Activated T-cell treated with anti-CD3 and anti-CD28 coated beads for 1 hour (primary cell): Measurements from ENCODE around the gene WDFY4.

Experiments
- DNase-seq: peaks from one replicate; pipeline ENCODE4 v3.0.0-alpha.2; 2020; ENCODE audit warnings: low read depth

WDFY4 gene

DNA sequence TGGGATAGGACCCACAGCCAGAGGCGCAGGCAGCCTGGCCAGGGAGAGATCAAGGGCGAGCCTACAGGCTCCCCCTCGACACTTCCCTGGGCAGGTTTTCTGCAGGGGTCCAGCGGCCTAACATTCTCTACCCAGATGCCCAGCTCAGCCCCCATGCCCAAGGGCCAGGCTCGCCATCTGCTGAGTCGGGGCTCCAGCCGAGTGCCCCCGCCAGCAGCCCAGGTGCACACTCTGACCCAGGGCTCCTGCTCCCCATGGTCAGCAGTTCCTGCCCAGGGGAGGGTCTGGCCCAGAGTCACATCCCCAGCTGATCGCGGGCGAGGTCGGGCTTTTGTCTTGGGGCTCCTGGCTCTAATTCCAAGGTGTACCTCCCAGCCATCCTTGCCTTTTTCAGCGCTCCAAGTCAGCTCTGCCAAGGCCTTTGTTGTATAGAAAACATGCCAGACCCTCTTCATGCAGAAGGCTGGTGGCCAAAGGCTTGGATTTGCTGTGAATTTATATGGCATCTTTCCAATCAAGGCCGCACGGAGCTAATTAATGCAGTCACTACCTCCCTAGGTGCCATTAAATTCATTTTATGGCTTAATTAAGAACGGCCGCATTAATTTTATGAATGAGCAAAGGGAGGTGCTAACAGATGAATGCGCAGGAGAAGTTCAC, 134.3 kb downstream of the WDFY4 start:
- no peak for DNase-seq

DNA sequence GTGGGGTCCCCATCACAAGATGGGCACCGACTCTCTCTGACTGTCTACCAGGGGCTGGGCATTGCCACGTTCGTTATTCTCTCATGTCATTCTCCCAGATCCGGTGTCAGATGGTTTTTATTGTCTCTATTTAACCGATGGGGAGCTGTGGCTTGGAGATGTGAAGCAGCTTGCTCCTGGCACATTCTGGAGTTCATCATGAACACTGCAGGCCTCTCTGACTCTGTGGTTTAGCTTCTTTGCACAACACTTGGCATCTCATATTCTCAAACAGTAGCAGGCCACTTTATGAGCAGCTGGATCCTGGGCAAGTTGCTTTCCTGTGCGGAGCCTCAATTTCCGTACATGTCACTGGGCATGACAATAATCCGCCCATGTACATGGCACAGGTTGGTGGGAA, 135.1 kb downstream of the WDFY4 start:
- DNase-seq: no peak

DNA sequence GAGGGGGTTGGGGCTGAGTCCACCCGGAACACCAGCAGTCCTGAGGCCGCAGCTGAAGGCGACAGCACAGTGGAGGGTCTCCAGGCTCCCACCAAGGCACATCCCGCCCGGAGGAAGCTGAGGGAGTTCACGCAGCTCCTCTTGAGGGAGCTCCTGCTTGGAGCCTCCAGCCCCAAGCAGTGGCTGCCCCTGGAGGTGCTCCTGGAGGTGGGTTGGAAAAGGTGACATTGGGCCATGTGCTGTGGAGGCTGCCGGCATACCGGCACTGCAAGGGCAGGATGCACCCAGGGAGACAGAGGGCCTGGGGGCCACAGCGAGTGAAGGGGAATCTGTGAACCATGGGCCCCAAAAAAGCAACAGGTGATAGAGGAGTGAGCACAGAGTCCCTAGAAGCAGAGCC, 135.6 kb downstream of the WDFY4 start:
- DNase-seq: no peak

DNA sequence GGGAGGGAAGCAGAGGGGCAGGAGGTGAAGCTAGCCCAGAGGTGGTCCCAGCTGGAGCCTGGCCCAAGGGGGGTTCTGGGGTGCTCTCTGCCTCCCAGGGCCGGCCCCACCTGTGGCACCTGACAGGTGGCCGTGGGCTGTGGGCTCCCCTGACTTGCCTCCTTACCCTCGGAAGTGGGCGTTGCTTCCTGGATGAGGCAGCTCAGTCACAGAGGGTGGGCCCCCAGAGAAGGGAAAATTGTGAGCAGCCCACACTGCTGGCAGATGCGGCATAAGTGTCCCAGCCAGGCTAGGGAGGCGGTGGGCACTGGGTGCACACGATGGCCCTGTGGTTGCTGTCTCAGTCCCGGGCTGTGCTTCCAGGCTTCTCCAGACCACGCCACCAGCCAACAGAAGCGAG, 136.0 kb downstream of the WDFY4 start:
- DNase-seq: no peak

DNA sequence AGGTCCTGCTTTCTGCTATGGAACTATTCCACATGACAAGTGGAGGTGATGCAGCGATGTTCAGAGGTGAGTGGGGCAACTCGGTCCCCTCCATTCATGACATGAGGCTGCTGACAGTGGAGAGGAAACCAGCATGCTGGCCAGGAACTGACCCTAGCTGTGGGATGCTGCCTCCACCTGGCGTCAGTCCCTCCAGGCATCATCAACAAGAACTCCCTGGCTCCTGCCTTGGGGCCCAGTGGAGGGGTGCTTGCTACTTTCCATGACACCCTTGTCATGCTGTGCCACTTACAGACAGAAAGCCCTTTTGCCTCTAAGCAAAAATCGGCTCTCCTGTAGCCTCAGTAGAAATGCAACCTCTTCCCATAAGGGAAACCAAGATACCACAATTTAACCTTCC, 136.4 kb downstream of the WDFY4 start:
- DNase-seq: no peak

DNA sequence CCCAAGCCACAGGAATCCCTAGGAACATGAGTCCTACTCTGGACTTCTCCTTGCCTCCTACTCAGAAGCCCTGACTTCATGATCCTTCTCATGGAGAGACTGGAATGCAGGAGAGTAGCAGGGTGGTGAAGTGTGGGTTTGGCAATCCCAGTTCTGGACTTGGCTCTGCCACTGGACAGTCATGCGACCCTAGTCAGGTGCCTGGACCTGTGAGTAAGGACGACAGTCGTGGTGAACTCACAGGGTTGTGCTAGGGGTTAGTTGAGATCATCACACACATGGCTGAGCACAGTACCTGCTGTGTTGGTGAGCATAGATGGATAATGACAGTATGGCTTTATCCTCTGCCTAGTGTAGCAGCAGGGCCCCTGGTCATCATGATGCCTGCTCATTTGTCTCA, 137.0 kb downstream of the WDFY4 start:
- DNase-seq: no peak

DNA sequence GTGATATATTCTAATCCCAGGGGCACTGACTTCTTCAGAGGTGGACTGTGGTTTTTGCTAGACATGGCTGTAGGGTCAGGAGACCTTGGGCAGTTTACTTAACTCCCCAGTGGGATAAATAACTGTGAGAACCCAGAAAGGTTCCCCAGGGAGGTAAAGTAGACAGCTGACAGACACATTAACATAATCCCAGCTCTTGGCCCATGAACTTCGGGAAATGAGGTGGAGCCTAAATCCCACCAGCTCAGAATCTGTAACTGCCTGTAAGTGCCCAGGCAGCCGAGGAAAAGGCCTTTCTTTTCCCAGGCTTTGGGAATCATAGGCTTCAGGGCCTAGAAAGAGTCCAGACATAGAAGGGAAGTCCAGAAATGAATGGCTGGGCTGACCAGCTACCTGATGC, 149.0 kb downstream of the WDFY4 start:
- DNase-seq: no peak

DNA sequence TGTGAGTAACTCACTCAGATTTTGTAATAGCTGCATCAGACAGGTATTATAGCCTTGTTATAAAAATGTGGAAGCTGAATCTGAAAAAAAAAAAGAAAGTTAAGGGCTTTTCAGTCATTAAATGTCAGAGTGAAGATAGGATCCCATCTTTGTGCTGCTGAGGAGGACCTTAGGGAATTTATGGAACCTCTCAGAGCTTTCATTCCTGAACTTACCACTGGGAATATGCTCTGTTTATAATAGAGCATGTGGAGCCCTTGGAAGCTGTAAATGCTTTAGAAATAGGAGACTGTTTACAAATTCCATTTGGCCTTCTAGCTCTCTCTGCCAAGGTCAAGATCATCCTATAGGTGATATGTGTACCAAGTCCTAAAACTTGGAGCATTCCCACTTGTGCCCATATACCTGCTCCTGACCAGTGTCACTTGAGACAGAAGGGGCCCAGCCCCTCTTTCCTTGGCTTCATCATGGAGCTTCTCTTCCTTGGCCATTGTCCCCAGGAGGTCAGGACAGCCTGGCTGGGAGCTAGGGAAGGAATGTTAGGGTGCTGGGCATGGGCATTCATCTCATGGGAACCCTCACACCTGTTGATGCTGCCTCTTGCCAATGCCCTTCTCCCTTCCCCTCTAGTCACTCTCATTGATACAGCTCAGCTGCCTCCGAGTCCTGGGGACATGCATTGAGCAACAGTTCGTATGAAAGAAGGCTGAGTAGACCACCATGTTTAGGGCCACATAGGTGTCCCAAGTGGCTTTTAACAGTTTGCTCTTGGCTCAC, 149.7 kb downstream of the WDFY4 start:
- no peak for DNase-seq

DNA sequence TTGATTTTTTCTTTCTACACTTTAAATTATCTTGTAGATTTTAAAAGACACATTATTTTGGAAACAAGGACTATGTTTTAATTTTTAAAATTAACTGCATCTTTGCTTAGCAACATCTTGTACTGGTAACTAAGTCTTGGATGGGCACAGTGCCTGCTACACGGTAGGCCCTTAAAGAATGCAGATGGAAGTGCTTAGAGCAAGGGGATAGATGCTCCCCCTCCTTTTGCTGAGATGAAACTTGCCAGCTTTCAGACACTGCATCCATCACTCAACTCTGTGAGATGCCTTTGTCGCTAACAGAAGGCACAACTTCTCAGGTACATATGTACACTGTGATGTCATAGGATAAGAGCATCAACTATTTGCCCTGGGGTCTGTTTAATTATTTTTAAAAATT, 151.1 kb downstream of the WDFY4 start:
- DNase-seq: no peak

DNA sequence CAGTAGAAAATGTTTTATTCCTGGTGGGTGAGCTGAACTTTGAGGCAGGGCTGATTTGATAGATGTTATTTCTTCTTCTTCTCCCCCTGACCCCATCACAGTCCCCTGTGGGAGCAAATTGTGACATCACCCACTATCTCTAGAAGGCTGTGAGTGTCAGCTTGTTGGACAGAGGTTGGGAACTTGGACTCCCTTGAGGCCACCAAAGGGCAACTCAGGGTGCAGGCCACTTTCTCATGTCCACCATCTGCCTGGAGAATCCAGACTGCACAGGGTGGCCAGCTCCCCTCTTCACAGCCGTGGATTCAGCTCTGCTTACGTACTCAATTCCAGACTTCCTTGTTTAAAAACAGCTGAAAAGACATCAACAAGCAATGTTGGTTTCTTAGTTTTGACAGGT, 151.9 kb downstream of the WDFY4 start:
- DNase-seq: no peak

DNA sequence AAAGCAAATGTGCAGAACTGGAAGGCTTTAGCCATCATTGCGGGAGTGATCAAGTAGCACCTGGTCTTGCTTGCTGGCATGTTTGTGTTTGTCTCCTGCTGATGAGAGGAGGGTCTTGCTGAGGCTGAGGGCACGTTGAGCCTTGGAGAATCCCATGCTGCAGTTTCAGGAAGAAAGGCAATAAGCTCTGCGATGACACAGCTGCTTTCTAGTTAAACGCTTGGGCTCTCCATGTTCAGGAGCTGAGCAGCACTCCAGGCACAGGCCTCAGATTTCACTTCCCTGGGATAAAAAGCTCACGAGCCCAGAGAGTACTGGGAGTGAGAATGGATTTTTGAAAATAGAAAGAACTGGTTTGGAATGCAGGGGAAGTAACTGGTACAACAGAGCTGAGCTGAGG, 154.2 kb downstream of the WDFY4 start:
- no peak for DNase-seq

DNA sequence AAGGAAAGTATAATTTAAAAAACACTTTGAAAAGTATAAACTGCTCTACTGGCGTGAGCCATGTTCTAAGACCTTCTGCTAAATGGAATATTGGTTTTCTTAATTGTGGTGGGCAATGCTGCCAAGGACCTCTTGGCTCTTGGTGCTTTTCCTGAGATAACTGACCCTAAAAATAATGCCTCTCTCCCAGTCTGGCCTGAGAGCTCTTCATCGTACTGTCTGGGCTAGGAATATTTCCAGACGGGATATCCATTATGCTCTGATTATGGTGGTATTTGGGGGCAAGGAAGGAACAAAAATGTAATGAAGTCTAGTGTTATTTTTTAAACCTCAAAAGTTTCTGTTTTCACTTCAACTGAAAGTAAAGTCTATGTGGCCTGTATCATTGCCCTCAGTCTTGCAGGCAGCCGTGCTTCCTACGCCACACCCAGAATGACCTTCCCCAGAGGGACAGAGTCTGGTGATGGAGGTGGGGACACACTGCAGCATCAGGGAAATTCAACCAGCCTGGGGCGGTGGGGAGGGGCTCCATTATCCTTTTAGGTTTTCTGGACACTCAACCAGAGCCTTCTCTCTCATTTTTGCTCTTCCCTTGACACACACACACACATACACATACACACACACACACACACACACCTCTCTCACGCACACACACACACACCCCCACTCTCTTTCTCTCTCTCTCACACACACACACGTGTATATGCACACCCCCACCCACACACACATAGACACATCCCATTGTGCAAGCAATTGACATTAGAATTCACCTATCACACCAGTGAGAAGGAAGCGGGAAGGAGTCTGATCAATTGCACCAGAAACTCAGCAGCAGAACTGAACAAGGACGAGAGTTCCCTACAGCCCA, 155.4 kb downstream of the WDFY4 start:
- DNase-seq: no peak

DNA sequence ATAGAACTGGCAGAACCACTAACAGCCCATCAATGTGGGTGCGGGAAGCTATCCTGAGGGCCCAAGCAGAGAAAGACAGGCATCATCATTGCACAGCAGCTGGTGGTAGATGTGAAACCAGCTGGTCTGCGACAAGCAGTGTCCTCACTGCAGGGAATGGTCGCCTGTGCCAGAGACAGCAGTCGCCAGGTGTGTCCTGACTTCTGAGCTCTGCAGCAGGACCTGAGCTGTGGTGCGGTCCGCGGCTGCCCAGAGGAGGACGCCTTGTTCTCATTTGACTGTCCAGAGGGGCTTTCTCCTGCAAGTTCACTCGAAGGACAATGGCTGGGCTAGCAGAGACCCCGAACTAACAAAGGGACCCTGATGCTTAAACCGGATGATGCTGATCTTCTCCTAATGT, 157.6 kb downstream of the WDFY4 start:
- no peak for DNase-seq

DNA sequence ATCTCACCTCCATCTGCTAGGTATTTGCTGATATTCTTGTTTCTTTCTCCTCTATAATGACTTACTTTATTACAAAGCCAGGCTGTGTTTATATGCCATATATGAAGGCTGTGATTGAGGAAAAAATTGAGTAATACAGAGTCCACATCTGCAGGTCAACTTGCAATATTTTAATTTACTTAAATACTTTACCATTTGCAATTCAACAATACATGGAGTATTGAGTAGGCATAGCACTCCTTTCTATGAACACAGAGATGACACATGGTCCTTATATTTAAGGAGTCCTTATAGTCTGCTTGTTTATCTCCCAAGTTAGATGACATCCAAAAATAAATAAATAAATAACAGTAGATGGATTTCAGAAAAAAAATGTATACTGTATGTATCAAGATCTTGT, 158.5 kb downstream of the WDFY4 start:
- no peak for DNase-seq

DNA sequence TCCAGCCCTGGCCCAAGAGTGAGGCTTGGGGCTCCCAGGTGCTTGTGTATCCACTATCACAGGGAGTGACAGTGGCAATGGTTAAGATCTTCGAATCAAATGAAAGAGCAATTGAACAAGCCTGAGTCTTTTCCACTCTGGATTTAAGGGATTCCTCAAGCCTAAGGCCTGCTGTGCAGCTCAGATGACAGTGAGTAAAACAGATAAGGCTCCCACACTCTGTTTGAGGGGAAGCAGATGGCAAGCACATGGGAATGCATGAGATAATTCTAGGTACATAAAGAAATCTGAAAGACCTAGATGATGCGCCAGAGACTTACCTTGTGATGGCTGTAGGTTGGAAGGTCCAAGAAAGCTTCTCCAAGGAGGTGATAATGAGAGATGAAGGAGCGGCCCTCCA, 159.9 kb downstream of the WDFY4 start:
- DNase-seq: no peak

DNA sequence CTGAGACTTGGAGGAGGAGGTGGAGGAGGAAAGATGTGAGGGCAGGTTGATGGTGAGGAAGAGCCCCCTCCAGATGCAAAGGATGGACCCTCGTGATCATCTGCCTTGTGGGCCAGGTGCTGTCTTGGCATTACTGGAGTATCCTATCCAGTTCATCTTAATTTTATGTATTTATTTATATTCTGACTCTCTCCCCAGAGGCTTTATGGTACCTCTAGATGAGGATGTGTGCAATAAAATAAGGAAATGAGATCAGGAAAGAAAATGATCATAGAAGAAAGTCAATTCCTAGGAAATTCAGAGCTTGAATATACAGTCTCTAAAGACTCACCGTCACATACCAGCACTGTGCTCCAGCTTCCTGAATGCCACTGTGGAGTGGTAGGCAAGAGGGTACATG, 160.8 kb downstream of the WDFY4 start:
- DNase-seq: no peak

DNA sequence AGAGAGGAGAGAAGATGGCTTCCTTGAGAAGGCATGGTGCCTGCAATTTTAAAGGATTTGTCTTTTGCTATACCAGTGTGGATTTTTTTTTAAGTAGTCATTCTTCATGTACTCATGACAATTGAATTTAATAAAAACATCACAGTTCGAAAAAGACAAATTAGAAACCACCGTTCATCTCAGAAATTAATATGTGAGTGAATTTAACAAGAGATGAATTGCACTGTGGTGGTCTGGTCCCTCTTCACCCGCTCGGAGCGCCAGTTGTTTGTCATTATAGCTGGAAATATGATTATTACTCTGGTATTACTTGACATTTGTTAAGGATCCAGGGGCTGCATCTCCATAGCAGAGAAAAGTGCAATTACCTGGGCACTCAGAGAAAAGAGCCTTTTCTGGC, 163.0 kb downstream of the WDFY4 start:
- no peak for DNase-seq

DNA sequence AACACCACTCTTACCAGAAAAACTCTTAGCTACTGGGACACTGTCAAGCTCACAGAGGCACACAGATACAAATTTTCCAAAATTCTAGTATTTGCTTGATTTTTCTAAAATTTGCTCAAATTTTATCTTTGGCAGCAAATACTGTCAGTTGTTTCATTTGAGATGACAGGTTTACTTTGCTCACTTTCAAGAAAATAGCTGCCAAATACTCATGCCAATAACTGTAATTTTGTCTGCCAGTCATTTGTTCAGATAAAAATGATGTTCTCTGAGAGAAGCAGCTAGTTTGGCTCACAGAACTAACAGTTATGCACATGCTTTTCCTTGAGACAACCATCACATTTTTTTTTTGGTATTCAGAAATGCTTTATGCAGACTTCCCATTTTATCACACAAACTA, 172.2 kb downstream of the WDFY4 start:
- DNase-seq: no peak

DNA sequence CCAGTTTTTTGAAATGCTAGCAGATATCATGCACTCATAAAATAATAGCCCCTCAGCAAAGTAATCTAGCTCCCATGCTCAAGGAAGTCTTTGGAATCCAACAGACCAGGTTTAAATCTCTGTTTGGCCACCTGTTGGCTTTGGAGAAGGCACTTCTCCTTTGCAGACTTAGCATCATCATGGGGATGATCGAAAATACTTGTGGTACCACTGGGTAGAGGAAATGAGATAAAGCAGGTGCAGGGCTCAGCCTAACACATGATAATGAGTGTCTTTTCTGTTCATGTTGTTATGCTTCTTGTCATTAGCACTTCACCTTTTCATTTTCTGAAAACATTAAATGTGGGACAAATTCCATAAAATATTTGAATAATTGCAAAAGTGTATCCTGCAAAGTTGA, 187.6 kb downstream of the WDFY4 start:
- DNase-seq: no peak

DNA sequence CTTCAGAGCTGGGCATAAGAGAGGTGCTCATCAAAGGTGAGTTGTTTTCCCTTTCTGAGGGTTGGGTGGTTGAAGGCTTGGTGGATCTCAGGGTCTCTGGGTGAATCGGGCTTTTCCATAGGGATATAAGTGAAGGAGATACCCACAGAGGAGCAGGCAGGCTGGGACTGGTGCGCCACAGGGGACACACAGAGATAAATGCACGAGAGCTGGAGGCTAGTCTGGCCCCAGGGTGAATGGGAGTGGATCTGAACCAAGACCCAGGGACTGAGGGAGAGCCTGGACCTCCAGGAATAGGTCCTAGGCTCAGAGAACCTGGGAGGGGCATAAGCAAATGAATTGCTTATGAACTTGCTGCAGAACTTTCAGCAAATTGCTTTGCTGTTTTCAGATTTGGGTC, 193.4 kb downstream of the WDFY4 start:
- no peak for DNase-seq

DNA sequence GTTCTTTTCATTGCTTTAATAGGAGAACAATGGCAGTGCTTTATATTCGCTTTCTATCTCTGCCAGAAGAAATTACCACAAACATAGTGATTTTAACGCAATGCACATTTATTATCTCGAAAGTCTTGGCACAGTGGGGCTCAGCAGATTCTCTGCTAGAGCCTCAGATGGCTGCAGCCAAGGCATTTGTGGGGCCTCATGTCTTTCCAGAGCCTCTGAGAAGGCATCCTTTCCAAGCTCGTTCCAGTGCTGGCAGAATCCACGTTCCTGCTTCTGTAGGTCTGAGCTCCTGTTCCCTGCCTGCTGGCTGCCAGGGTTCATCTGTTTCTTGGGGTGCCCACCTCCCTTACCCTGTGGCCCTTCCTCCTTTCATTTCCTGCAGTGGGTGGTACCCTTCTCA, 194.8 kb downstream of the WDFY4 start:
- DNase-seq: no peak

DNA sequence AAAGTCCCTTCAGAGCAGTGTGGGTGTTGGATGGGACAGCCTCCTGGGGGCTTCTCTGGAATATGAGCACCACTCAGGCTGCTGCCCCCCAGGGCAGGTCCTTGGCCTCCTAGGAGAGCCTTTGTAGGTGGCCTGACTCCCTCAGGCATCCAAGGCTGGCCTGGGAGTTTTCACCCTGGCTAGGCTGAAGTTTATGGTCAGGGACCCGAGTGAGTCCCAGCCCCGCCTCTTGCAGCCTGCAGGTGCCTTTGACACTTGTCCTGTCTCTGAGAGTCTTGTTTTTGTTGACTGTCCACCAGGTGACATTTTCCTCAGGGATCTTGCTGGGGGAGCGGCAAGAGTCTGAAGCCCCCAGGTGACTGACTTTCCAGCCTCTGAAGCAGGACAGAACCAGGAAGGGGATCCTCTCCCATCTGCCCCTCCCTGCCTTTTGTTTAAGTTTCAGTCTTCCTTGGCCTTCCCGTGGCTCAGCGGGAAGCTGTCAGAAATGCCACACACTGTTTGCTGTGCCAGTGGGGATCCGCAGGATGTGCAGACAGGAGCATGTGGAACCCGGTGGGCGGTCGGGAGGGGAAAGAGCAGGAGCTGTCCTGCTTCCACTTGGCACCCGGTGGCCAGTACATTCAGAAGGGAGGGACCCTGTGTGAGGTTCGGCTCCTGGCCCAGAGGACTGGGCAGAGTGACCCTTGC, 195.5 kb downstream of the WDFY4 start:
- DNase-seq: no peak

DNA sequence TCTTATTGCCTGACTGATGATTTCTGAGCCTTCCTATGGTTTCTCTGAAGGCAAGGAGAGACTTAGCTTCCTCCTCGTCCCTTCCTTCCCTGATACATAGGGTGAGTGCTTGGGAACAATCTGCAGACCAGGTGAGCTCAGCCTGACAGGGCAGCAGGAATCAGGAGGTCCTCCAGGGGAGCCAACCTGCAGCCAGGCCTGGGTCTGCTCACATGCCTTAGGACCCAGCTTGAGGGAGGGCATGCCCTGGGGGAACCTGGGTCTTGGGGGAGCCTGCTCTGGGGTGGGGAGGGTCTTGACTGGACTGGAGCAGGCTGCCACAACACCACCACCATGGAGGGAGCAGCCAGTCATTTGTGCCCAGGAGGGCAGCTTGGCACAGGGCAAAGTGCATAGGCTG, 197.3 kb downstream of the WDFY4 start:
- DNase-seq: no peak
